ENCODE results near the gene TNXB.
"Not testable (repeated sequence)": the region's sequence is repeated elsewhere in the genome, so short reads cannot be mapped to it uniquely, and the experiment has no call there.

TNXB gene

GRCh38 chr6:32109114-32109764 lies at the start of gene TNXB:
Gene TNXB (minus strand): TSS chr6:32109338. CDS start chr6:32098198, 11,140 bp downstream.
- FAIRE-seq = no peak

- FAIRE-seq = no peak
Observed at GRCh38 chr6:32158052-32158451, 48.9 kb upstream of the TNXB start.

GRCh38 chr6:32156891-32157290 lies 47.8 kb upstream of the TNXB start:
- no peak for FAIRE-seq

GRCh38 chr6:32154514-32155161 lies 45.5 kb upstream of the TNXB start:
- no peak for FAIRE-seq

- FAIRE-seq = no peak
Observed at GRCh38 chr6:32153564-32154513, 44.7 kb upstream of the TNXB start, which contains the start of gene PPT2. Gene PPT2 (plus strand): TSS chr6:32154141. CDS start chr6:32154595, 454 bp downstream.

- FAIRE-seq = no peak
Observed at GRCh38 chr6:32152769-32153563, 43.8 kb upstream of the TNXB start.

GRCh38 chr6:32151863-32152768 lies 43.0 kb upstream of the TNXB start, which contains the start of gene PRRT1:
Gene PRRT1 (minus strand): TSS chr6:32151939. CDS start chr6:32151827, 112 bp downstream.
- no peak for FAIRE-seq

- no peak for FAIRE-seq
Observed at GRCh38 chr6:32151181-32151862, 42.2 kb upstream of the TNXB start.

GRCh38 chr6:32149932-32150870 lies 41.1 kb upstream of the TNXB start:
- no peak for FAIRE-seq

GRCh38 chr6:32149092-32149755 lies 40.1 kb upstream of the TNXB start:
- FAIRE-seq = no peak

- no peak for FAIRE-seq
Observed at GRCh38 chr6:32148289-32149091, 39.4 kb upstream of the TNXB start.

GRCh38 chr6:32147401-32148132 lies 38.4 kb upstream of the TNXB start:
- no peak for FAIRE-seq

GRCh38 chr6:32146687-32147086 lies 37.5 kb upstream of the TNXB start:
- no peak for FAIRE-seq

GRCh38 chr6:32146287-32146686 lies 37.1 kb upstream of the TNXB start:
- no peak for FAIRE-seq

- FAIRE-seq = not testable (repeated sequence)
Observed at GRCh38 chr6:32144238-32144637, 35.1 kb upstream of the TNXB start.

GRCh38 chr6:32140420-32141046 lies 31.4 kb upstream of the TNXB start:
- no peak for FAIRE-seq

- FAIRE-seq = no peak
Observed at GRCh38 chr6:32139590-32139989, 30.5 kb upstream of the TNXB start.

Measured in TTC549 (cell line).